Right ventricle myocardium superior (tissue), 1 donor: ENCODE data around the gene OR6Q1. TPM values are rescaled to one million over a fixed set of nuclear protein-coding genes. Genes with fewer than 3 reads are reported as not detected.
A peak's percentile ranks its signal among the peaks of the same experiment; 100 is the strongest.
"Not testable (repeated sequence)": the region's sequence is repeated elsewhere in the genome, so short reads cannot be mapped to it uniquely, and the experiment has no call there.

Source experiments
- ATAC-seq: fragments of 200-7000 bp; cut with Tn5 transposase; one replicate; pipeline ENCODE4 v1.9.1; 2020; ENCODE audit warnings: mild to moderate bottlenecking; ENCODE audit not compliant: poor library complexity
- DNase-seq: peaks from one replicate; pipeline ENCODE4 v3.0.0-alpha.2; 2020
- intact Hi-C: fragments of 100-400 bp; cut with DNase I; formaldehyde crosslinking; loops from one replicate; pipeline ENCODE4 v1.11.2; 2022
- long read RNA-seq: library from polyadenylated mRNA; unstranded; transcript quantifications from one replicate; pipeline ENCODE4 v2.0.0, GENCODE V29; 2021
- total RNA-seq: library from RNA; stranded (reverse); fragmentation: NEBNext Ultra II Directional; extraction: Animal tissue kit (Norgen Biotek cat#: 25700); gene quantifications from one replicate; pipeline ENCODE4 v1.2.1, GENCODE V29; 2021
- donor health status: DM: no; HTN: yes; CAD: no; lungs with severe emphysema.

The OR6Q1 gene, protein sequence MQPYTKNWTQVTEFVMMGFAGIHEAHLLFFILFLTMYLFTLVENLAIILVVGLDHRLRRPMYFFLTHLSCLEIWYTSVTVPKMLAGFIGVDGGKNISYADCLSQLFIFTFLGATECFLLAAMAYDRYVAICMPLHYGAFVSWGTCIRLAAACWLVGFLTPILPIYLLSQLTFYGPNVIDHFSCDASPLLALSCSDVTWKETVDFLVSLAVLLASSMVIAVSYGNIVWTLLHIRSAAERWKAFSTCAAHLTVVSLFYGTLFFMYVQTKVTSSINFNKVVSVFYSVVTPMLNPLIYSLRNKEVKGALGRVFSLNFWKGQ
- not detected for total RNA-seq
- long read RNA-seq: 0 reads

DNA sequence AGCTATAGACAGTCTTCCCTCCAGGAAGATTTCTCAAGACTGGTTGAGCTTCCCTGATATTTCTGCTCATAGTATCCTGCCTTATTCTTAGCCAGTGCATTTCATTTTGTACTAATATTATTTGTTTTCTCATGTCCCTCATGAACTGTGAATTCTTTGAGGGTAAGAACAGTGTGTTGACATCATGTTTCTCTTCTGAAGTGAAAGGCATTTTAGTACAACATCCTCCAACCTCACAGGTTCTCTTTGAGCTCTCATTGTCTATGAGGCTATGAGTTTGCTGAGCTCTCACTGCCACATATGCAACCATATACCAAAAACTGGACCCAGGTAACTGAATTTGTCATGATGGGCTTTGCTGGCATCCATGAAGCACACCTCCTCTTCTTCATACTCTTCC is at the start of gene OR6Q1:
Gene OR6Q1, plus strand, starts transcription at position 301 of the 400 bp plus-strand sequence. Its CDS starts 0 bp downstream, at position 301.
- DNase-seq: no peak
- intact Hi-C loops: no loop called here

DNA sequence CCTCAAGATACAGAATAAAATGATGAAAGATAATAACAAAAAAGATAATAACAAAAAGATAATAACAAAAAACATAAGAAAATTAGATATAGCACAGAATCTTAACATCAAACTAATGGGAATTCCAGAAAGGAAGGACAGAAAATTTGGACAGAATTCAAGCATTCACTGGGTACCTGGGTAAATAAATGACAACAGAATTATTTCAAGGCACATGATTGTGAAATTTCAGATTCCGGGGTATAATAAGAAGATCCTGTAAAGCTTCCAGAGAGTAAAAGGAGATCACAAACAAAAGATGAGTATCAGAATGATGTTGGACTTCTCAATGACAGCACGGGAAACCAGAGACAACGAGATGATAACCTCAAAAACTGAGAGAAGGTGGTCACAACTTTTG is 49.2 kb upstream of the OR6Q1 start:
- intact Hi-C loops: no loop called here
- ATAC-seq (no peak), DNase-seq (no peak)

More for the DNA sequence above, at the start of gene OR6Q1:
- no peak for ATAC-seq

DNA sequence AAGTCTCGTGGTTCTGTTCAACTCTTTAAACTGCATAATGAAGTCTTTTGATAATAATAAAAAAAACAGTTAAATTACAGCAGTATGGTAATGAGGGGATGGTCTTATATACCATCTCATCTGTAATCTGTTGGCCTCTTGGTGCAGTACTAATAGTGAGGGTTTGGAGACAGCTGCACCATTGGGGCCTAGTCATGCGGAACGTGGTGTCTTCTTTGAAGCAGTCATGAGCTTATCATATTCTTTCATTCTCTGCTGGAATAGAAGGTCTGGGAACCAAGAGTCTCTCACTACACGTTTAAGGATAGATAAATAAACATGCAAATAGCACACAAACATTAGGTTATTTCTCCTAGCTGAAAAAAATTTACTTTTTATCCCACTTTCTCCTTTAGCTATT is 48.0 kb upstream of the OR6Q1 start:
- DNase-seq (no peak), ATAC-seq (no peak)
- intact Hi-C loops: no loop called here

DNA sequence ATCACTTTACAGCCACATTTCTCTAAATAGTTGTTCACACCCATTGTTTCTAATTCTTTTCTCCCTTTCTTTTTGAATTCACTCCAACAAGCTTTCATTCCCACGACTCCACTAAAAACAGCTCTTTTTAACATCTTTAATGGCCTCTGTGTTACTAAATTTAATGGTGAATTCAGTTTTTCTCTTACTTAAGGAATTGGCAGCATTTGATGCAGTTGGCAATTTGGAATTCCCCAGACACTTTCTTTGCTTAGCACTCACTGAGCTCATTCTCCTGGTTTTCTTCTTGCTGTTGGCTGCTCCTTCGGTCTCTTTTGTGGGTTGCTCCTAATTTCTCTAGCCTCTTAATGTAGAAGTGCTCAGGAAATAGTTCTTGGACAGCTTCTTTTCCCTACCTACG is 47.6 kb upstream of the OR6Q1 start:
- no peak for DNase-seq
- ATAC-seq: no peak
- intact Hi-C loops: no loop called here

DNA sequence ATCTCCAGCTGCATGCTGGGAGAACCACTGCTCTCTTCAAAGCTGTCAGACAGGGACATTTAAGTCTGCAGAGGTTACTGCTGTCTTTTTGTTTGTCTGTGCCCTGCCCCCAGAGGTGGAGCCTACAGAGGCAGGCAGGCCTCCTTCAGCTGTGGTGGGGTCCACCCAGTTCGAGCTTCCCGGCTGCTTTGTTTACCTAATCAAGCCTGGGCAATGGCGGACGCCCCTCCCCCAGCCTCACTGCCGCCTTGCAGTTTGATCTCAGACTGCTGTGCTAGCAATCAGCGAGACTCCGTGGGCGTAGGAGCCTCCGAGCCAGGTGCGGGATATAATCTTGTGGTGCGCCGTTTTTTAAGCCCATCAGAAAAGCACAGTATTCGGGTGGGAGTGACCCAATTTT is 31.2 kb upstream of the OR6Q1 start:
- intact Hi-C loops, DNase-seq, ATAC-seq: not testable (repeated sequence)

DNA sequence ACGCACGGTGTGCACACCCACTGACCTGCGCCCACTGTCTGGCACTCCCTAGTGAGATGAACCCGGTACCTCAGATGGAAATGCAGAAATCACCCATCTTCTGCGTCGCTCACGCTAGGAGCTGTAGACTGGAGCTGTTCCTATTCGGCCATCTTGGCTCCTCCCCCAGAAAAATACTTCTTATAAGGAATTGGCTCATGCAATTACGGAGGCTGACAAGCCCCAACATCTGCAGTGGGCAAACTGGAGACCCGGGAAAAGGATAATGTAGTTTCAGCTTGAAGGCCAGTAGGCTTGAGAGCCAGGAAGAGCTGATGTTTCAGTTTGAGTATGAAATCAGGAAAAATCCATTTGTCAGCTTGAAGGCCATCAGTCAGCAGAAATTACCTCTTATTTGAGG is 30.7 kb upstream of the OR6Q1 start:
- DNase-seq, ATAC-seq, intact Hi-C loops: not testable (repeated sequence)

DNA sequence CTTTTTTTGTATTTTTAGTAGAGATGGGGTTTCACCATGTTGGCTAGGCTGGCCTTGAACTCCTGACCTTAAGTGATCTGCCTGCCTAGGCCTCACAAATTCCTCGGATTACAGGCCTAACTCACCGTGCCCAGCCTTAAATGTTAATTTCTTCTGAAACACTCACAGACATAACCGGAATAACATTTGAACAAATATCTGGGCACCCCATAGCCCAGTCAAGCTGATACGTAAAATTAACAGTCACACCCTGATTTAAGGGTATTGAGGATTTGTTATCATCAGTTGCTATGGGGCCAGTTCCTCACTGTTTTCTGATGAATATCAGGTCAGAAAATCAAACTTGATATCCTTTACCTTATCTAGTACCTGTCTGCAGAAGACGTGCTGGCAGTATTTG is 30.1 kb upstream of the OR6Q1 start:
- DNase-seq: no peak
- ATAC-seq: no peak
- intact Hi-C loops: no loop called here

DNA sequence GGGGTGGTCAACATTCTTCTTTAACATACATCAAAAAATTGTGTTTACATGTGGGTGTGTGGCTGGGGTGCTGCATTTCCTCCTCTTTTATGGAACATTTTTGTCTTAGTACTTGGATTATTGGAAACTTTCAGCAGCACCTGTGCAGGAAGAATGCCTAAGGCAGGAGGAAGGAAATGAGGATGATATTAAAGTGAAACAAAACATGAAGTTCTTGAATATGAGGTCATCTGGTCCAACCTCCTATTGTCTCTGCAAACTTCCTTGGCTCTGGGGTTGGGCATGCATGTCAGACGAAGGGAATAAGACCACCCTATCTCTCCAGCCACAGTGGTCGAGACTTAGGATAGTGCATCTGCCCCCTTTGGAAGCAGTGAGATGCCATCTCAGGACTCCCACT is 27.7 kb upstream of the OR6Q1 start:
- DNase-seq: no peak
- intact Hi-C loops: no loop called here
- ATAC-seq: no peak

DNA sequence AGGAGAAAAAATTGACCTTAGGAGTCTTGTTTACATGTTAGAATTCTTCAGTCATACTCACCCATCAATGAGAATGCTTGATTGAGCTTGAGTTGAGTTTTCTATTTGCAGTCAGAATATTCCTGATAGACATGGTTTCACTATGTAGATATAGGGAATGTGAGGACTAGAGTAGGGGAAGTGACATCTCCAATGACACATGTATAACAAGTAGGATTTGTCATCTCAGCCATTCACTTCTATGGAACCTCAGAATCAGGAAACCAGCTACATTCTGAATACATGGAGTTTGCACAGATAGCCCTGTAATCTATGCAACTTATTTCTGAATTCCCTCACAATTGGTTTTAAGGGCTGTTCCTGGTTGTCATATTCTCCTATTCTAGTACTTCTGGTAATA is 27.2 kb upstream of the OR6Q1 start:
- ATAC-seq: no peak
- intact Hi-C loops: no loop called here
- no peak for DNase-seq

DNA sequence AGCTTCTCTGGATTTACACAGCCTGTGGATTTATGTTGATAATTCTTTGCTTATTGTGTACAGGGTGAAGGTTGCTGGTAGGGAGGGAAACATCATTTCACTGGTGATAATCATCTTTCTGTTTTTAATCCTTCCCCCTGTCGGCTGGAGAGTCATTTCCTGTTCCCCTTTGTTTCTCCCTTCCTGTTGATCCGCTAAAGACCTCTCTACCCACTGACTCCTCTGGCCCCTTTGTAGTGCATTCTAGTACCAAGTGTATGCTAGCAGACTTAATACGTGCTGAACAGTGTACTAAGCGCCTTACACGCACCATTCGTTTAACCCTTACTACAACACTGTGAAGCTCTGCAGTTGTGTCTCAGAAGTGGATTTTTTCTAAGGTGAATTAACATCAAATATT is 26.1 kb upstream of the OR6Q1 start:
- DNase-seq (no peak), ATAC-seq (peak; percentile 20)
- intact Hi-C loops: no loop called here

DNA sequence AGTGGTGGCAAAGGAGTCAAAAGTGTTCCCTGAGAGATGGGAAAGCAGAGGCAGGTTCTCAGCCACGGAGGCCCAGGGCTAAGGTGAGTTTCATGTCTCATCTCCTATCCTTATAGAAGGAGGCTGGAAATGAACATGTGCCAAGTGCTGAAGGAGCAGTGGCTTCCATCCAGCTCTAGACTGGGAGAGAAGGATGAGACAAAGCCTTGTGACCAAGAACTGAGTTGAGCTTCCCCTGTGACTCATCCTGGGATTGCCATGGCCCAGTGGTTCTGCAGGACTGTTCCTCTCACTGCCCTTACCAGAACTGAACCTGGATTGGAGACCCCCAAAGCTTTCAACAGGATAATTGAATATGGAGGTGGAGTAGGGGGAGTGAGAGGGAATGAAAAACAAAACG is 23.8 kb upstream of the OR6Q1 start:
- intact Hi-C loops: no loop called here
- ATAC-seq: no peak
- no peak for DNase-seq

DNA sequence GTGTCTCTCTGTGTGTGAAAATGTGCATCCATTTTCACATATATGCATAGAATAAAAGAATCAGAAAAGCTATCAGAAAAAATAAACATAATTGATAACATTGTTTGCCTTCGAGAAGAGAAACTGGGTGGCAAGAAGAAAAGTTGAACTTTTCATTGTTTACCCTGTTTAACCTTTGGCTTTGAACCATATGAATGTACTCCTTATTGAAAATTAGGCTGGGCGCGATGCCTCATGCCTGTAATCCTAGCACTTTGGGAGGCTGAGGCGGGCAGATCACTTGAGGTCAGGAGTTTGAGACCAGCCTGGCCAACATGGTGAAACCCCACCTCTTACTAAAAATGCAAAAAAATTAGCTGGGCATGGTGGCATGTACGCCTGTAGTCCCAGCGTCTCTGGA is 19.0 kb upstream of the OR6Q1 start:
- intact Hi-C loops: no loop called here
- no peak for ATAC-seq
- no peak for DNase-seq

DNA sequence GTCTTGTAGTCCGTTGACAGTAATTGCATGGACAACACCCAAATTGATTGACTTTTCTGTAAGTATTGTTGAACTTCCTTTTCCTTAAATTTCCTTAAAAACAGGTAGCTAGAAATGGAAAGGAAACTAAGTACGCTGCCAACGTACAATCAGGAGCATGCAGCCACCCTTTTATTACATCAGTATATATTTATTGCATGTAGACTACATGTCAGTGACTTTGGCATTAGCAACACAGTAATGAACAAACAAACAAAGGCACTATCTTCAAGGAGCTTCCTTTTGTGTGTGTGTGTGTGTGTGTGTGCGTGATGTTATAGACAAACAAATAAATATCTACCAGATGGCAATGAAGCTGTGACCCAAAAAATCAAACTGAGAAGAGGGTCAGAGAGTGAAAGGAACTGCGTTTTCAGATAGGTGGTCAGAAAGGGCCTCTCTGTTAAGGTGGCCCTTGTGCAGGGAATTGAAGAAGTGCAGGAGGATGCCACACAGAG is 7.3 kb upstream of the OR6Q1 start, which contains the start of gene OR9Q1:
Gene OR9Q1, plus strand, starts transcription at position 447 of the 497 bp plus-strand sequence. CDS start 155,564 bp downstream, outside the sequence.
- DNase-seq: no peak
- intact Hi-C loops: no loop called here
- no peak for ATAC-seq

DNA sequence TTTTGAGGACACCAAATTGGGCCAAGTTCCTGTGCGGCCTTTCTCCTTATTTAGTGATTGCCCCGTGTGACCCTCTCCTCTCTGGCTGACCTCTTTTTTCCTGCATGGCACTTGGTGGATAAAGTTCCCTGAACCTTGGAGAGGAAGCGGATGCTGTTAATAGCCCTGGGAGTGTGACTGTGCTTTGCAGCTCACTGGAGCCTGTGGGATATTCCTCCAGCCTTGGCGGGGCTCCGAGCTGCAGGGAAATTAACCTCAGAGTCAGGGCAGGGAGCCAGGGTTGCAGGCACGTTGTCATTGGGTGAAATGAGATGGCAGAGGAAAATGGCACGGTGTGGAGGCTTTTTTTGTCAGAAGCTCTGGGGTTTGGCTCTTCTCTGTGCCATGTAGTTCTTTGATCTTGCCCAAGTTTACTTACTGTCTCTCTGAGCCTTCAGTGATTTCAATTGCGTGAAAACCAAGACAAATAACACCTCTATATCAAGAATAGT is 6.1 kb upstream of the OR6Q1 start:
- ATAC-seq: peak; percentile 96
- intact Hi-C loops: no loop called here
- peak; percentile 89 for DNase-seq

DNA sequence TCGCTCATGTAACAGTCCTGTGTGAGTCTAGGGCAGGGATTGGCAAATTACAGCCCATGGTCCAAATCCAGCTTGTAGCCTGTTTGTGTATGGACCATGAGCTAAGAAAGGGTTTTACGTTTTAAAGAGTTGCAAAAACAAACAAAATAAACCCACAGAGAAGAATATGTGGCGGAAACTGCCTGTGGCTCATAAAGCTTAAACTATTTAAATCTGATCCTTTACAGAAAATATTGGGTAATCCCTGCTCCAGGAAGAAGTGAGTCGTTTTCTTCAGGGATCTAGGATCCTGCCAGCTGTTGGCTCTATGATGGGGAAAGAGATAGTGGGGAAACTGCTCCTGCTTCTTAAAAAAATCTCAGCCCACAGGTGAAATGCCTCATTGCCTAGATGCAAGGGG is 3.4 kb upstream of the OR6Q1 start:
- ATAC-seq (no peak), DNase-seq (no peak)
- intact Hi-C loops: no loop called here

DNA sequence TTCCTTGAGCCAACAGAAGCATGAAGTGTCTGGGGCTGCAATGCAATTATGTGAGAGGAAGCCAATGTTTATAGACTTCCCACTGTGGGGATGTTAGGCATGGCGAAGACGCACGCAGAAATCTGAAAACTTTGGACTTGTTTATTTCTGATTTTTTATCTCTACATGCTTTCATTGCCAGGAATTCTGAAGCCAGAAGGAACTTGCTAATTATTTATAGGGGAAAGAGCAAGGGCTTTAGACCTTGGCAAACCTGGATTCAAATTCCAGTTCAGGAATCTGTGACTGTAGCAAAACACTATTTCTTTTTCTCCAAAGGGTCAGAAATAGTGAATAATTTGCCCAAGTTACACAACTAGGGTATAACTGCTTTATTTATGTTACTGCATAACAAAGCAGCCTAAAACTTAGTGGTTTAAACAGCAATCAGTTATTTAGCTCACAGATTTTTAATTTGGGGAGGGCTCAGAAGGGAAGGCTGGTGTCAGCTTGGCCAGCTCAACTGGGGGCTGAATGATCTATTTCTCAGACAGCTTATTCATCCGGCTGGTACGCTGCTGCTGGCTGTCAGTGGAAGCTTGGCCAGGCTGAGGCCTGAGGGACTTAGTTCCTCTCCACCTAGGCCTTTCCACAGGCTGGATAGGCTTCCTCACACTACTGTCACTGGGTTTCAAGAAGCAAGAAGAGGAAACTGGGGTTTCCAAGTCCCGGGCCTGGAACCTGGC is 1.9 kb upstream of the OR6Q1 start:
- ATAC-seq: peak; percentile 26
- intact Hi-C loops: no loop called here
- peak; percentile 42 for DNase-seq

DNA sequence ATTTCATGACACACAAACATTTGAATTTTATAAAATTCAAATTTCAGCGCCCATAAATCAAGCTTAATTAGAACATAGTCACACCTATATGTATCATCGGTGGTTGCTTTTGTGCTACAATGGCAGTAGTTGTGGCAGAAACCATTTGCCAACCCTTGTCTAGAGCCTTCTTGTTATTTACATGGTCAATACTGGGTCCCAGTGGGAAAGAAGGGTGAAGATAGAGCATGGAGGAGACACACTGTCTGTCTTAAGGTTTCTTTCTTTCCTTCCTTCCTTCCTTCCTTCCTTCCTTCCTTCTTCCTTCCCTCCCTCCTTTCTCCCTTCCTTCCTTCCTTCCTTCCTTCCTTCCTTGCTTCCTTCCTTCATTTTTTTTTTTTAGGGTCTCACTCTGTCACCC is 3.7 kb downstream of the OR6Q1 start:
- DNase-seq (no peak), ATAC-seq (no peak)
- intact Hi-C loops: no loop called here

DNA sequence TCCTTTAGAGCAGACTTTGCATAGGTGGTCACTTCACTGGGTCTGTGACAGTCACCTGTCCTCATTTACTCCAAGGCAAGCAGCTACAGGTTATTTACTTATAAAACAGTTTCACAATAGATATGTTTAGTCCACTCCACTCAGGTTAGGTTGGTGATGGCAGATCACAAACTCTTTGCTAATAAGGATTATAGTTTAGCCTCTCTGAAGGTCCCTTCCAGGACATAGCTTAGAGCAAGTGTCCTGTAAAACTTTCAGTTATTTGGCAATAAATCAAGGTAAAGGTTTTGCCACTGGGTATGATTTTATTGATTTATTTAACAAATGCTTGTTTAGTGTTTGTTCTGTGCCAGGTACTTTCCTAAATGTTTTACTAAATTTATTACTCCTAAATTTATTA is 8.8 kb downstream of the OR6Q1 start:
- ATAC-seq (no peak), DNase-seq (no peak)
- intact Hi-C loops: no loop called here

DNA sequence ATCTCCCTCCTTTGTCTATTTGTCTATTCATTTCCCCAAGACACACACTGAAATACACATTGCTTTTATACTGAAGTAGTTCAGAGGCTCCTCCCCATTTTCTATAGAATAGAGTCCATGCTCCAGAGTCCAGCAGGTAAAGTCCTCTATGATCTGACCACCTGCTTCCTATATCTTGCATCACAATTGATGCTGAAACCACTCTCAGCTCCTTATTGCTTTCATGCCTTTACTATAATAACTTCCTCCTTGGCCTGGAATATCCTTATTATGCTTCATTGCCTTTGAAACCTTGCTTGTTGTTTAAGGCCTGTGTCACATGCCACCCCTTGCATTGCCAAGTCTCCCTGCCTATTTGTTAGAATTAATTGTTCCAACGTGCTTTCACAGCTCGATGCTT is 12.6 kb downstream of the OR6Q1 start:
- ATAC-seq: no peak
- intact Hi-C loops: no loop called here
- DNase-seq: no peak

DNA sequence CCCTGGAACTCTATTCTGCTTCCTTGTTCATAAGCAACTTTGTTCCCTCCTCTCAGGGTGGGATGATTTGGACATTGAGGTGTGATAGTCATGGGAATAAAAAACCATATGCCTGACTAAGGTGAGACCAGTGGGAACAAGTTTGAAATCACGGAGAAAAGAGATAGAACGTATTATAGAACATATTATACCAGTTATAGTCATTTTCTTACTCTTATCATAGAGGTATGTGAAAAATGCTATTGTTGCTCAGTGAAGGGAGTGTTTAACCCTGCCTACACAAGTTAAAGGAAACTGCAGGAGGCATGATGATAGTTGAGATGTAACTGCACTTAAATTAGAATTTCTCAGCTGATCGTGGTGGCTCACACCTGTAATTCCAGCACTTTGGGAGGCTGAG is 15.5 kb downstream of the OR6Q1 start:
- DNase-seq (no peak), ATAC-seq (no peak)
- intact Hi-C loops: no loop called here
